Endodermal cell (in vitro differentiated cells): ENCODE measurements around the gene CDK10. TPM values are rescaled to one million over a fixed set of nuclear protein-coding genes. Genes with fewer than 3 reads are reported as not detected.
"Not testable (repeated sequence)": the region's sequence is repeated elsewhere in the genome, so short reads cannot be mapped to it uniquely, and the experiment has no call there.

Experiments used
- DNase-seq: peaks from one replicate; pipeline ENCODE4 v3.0.0-alpha.2; 2017
- H3K27ac ChIP-seq: 2 replicates; pipeline ENCODE4 v1.5.1; 2013; ENCODE audit warnings: mild to moderate bottlenecking, low read depth, low read length, moderate library complexity
- H3K27me3 ChIP-seq: 2 replicates; pipeline ENCODE4 v1.6.1; 2013; ENCODE audit warnings: mild to moderate bottlenecking, low read length, moderate library complexity; ENCODE audit not compliant: insufficient read depth, control insufficient read depth, poor library complexity, severe bottlenecking
- H3K36me3 ChIP-seq: 2 replicates; pipeline ENCODE4 v1.7.0; 2013; ENCODE audit warnings: mild to moderate bottlenecking, low read length, moderate library complexity; ENCODE audit not compliant: control insufficient read depth, insufficient read depth
- H3K4me1 ChIP-seq: one replicate; pipeline ENCODE4 v1.7.0; 2013; ENCODE audit warnings: low read length; ENCODE audit not compliant: control insufficient read depth, insufficient read depth
- H3K4me3 ChIP-seq: 2 replicates; pipeline ENCODE4 v1.5.1; 2013; ENCODE audit warnings: mild to moderate bottlenecking, low read length, moderate library complexity
- H3K9ac ChIP-seq: 2 replicates; pipeline ENCODE4 v1.6.1; 2013; ENCODE audit warnings: mild to moderate bottlenecking, low read length, moderate library complexity; ENCODE audit not compliant: poor library complexity, severe bottlenecking; ENCODE audit errors: extremely low read depth
- H3K9me3 ChIP-seq: 2 replicates; pipeline ENCODE4 v1.6.1; 2013; ENCODE audit warnings: mild to moderate bottlenecking, low read length, moderate library complexity; ENCODE audit not compliant: control insufficient read depth
- H3K27ac Mint-ChIP-seq: 2 replicates; pipeline ENCODE4 v1.8.0; 2020; ENCODE audit warnings: mixed read lengths
- H3K27me3 Mint-ChIP-seq: 2 replicates; pipeline ENCODE4 v1.8.0; 2021; ENCODE audit warnings: mild to moderate bottlenecking, mixed read lengths; ENCODE audit not compliant: insufficient read depth
- H3K36me3 Mint-ChIP-seq: 2 replicates; pipeline ENCODE4 v1.8.0; 2020; ENCODE audit warnings: low read depth, mixed read lengths
- H3K4me1 Mint-ChIP-seq: 2 replicates; pipeline ENCODE4 v1.8.0; 2020; ENCODE audit warnings: mixed read lengths
- H3K4me3 Mint-ChIP-seq: 2 replicates; pipeline ENCODE4 v1.8.0; 2020; ENCODE audit warnings: mild to moderate bottlenecking, moderate library complexity, mixed read lengths
- H3K9me3 Mint-ChIP-seq: 2 replicates; pipeline ENCODE4 v1.8.0; 2020; ENCODE audit warnings: mild to moderate bottlenecking, mixed read lengths
- CTCF ChIP-seq: fragments of 200-600 bp; sonication (generic); conservative IDR thresholded peaks from 2 replicates; pipeline ENCODE4 v1.5.0; 2021; ENCODE audit warnings: antibody characterized with exemption, mild to moderate bottlenecking
- WGBS, 2 experiments: methylation state at CpG; one replicate each; pipeline versions ENCODE4 v1.1.5 to v1.1.7; 2013; ENCODE audit warnings: missing lambda C conversion rate in 2 of 2, mixed read lengths in 1 of 2; ENCODE audit not compliant: insufficient coverage in 1 of 2, insufficient read length in 1 of 2; 5-methylcytosine and 5-hydroxymethylcytosine counted together
- total RNA-seq, 2 donors: library from RNA; stranded (reverse); fragmentation: NEBNext Ultra II Directional in 1 of 2; extraction: Animal tissue kit (Norgen Biotek cat#: 25700) in 1 of 2; gene quantifications; 2 replicates in 1 of 2; 3 replicates in 1 of 2; pipeline ENCODE4 v1.2.1, GENCODE V29; 2021

CDK10 gene
- total RNA-seq, 2 donors from 2014 or later = 108 to 123 TPM

- TF ChIP-seq CTCF = peak; percentile 65
- H3K4me1 ChIP-seq, H3K27me3 ChIP-seq, H3K27ac ChIP-seq, H3K27me3 Mint-ChIP-seq, H3K4me1 Mint-ChIP-seq, H3K27ac Mint-ChIP-seq, H3K4me3 Mint-ChIP-seq, H3K9ac ChIP-seq, H3K4me3 ChIP-seq: not testable (repeated sequence)
- 46 to 74% methylated on average over 5 of the region's 7 CpGs for WGBS, 2 experiments
- H3K9me3 Mint-ChIP-seq = peaks cover 52% of the 10 kb centered on the region
- H3K36me3 Mint-ChIP-seq = peaks cover 69% of the 10 kb centered on the region
- Histone ChIP-seq H3K36me3 (peaks cover 41% of the 10 kb centered on the region), H3K9me3 (peaks cover 25% of the 10 kb centered on the region)
- peak; percentile 73 for DNase-seq
Observed at GRCh38 chr16:89667000-89667399, 19.5 kb upstream of the CDK10 start.

DNA sequence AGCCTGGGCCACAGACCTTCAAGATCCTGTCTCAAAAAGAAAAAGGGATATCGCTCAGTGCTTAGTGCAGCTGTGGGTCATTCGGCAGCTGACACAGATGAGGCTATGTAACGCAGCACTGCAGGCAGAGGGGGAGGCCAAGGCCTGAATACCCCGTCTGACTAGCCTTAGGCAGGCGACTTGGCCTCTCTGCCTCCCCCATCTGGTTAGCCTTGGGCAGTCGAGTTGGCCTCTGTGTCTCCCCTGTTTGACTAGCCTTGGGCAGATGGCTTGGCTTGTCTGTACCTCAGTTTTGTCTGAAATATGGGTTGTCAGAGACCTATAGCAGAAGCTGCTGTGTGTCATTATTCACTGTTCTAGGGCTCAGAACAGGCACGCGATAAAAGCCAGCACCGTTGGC, 18.9 kb upstream of the CDK10 start:
- H3K9me3 Mint-ChIP-seq = peaks cover 52% of the 10 kb centered on the region

GRCh38 chr16:89668790-89669158, 17.7 kb upstream of the CDK10 start:
- Mint-ChIP-seq H3K9me3 (peaks cover 55% of the 10 kb centered on the region), H3K4me1 (no peaks in the 10 kb centered on the region), H3K27me3 (no peaks in the 10 kb centered on the region), H3K27ac (no peak overlapping the region), H3K4me3 (no peak overlapping the region), H3K36me3 (peaks cover 58% of the 10 kb centered on the region)
- Histone ChIP-seq H3K4me1 (no peaks in the 10 kb centered on the region), H3K4me3 (no peak overlapping the region), H3K9me3 (peaks cover 14% of the 10 kb centered on the region), H3K27ac (no peak overlapping the region), H3K9ac (no peak overlapping the region), H3K36me3 (peaks cover 25% of the 10 kb centered on the region), H3K27me3 (no peaks in the 10 kb centered on the region)
- 93 to 100% methylated on average over 5 of the region's 5 CpGs for WGBS, 2 experiments
- DNase-seq = no peak
- no peak for TF ChIP-seq CTCF

More for the DNA sequence above, 18.9 kb upstream of the CDK10 start:
- Histone ChIP-seq H3K4me1 (no peaks in the 10 kb centered on the region), H3K4me3 (no peak overlapping the region), H3K27ac (no peak overlapping the region), H3K9ac (no peak overlapping the region), H3K36me3 (peaks cover 36% of the 10 kb centered on the region), H3K27me3 (no peaks in the 10 kb centered on the region), H3K9me3 (peaks cover 24% of the 10 kb centered on the region)
- DNase-seq = no peak
- Mint-ChIP-seq H3K27me3 (no peaks in the 10 kb centered on the region), H3K4me3 (no peak overlapping the region), H3K36me3 (peaks cover 69% of the 10 kb centered on the region), H3K27ac (no peak overlapping the region), H3K4me1 (no peaks in the 10 kb centered on the region)
- no peak for TF ChIP-seq CTCF
- WGBS, 2 experiments = 83 to 86% methylated on average over 9 of the region's 9 CpGs
